Skin of body (tissue), 2 donors: Measurements from ENCODE around the gene ITGA4. TPM values are rescaled to one million over a fixed set of nuclear protein-coding genes. Genes with fewer than 3 reads are reported as not detected.

Experiments
- DNase-seq: peaks from one replicate; lab custom pipeline; 2025; lab: John Stamatoyannopoulos, UW
- total RNA-seq: library from RNA; depleted of rRNA; stranded (reverse); fragments of >200 nt; gene quantifications from one replicate; pipeline ENCODE4 v1.2.3, GENCODE V29; 2014

Gene ITGA4
- total RNA-seq, 1 donor from 2014 or later = 19.0 TPM

- no peak for DNase-seq
Observed at GRCh38 chr2:181458871-181459270, 1.7 kb downstream of the ITGA4 start.

- DNase-seq = peak; percentile 6
Observed at GRCh38 chr2:181459621-181460021, 2.4 kb downstream of the ITGA4 start.

DNA sequence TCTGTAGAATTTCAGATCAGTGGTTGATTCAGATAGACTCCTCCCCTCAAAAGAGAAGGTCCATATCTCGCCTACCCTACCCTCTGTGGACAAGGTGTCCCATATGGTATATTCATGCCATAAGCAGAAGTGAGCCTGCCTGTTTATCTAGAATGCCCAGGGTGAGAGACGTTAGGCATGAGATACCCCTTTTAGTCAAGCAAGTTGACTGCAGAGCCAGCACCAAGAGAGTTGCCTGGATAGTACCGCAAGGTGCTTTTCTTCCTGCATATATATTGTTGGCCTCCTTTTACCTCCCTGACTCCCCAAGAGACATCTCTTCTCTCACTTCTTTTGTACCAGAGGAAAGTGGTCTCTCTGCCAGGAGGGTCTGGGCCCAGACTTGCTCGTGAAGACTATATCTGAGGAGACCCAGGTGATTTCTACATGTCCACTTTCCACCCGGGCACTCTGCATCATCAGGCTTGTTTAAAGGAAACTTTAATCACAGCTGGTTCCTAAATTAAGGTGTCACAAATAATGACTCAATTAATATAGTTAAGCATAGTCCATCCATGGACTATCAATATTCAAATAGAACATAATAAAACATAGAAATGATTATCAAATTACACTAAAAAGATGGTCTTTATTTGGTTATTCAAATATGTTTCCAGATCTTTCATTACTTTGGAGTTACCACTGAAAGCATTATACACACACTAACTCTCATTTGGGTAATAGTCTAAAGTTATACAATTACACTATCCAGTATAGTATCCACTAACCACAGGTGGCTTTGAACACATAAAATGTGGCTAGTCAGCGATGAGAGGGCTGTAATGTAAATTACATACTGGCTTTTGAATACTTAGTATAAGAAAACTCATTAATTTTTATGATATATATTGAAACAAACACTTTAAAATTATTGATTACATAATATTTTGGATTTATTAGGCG lies 4.1 kb downstream of the ITGA4 start:
- no peak for DNase-seq

DNA sequence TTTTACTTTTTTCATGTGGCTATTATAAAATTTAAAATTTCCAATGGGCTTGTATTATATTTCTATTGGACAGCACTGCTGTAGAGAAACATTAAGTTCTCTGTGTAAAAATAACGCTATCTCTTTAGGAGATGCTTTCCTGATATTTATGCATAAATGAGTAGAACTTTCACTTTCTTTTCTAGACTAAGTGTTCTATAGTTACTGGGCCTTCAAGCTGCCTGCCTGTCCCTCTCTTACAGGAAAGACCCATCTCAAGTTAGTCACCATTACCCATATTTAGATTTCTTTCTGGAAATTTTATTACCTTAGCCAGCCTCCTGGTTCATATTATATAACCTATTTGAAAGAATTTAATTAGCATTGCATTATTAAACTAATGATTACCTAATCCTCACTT lies 4.8 kb downstream of the ITGA4 start:
- no peak for DNase-seq

DNA sequence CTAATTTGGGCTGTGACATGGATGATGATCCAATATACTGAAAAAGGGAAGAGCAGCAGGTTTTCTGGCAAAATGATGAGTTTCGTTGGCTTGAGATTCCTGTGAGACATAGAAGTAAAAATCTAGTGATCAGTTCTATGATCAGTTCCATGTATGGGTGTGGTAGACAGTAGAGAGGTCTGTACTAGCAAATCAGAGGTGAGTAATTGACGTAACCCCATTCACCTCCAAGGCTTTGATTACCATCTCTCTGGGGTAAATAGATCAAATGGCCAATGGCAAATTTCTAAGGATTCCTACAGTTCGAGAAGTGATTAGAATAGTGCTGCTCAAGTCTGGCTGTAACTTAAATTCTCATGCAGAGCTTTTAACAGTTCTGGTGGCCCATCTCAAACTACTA lies 6.4 kb downstream of the ITGA4 start:
- no peak for DNase-seq

GRCh38 chr2:181464966-181465365 lies 7.8 kb downstream of the ITGA4 start:
- no peak for DNase-seq

GRCh38 chr2:181465676-181466375 lies 8.6 kb downstream of the ITGA4 start:
- DNase-seq = peak; percentile 57

GRCh38 chr2:181466661-181467576 lies 9.7 kb downstream of the ITGA4 start:
- no peak for DNase-seq

GRCh38 chr2:181467966-181468707 lies 11.0 kb downstream of the ITGA4 start:
- no peak for DNase-seq

- DNase-seq = no peak
Observed at GRCh38 chr2:181468811-181469210, 11.6 kb downstream of the ITGA4 start.

DNA sequence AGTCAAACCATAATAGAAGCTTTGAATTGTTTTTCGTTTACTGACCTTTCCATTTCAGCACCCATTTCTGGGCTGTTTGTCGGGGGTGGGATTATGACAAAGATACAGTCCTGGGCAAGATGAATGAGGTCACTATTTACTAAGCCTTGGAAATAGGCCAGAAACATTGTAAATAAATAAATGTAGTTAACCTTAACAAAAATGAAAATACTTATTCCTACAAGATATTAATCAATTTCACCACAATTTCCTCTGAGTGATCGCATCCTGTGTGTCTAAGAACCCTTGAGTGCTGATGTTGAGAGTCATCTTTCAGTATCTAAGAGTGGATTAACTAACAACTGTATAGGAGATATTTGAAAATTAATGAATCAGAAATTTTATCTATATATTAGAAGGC lies 14.0 kb downstream of the ITGA4 start:
- DNase-seq = no peak

- no peak for DNase-seq
Observed at GRCh38 chr2:181471783-181472182, 14.6 kb downstream of the ITGA4 start.

GRCh38 chr2:181472990-181473389 lies 15.8 kb downstream of the ITGA4 start:
- DNase-seq = no peak

DNA sequence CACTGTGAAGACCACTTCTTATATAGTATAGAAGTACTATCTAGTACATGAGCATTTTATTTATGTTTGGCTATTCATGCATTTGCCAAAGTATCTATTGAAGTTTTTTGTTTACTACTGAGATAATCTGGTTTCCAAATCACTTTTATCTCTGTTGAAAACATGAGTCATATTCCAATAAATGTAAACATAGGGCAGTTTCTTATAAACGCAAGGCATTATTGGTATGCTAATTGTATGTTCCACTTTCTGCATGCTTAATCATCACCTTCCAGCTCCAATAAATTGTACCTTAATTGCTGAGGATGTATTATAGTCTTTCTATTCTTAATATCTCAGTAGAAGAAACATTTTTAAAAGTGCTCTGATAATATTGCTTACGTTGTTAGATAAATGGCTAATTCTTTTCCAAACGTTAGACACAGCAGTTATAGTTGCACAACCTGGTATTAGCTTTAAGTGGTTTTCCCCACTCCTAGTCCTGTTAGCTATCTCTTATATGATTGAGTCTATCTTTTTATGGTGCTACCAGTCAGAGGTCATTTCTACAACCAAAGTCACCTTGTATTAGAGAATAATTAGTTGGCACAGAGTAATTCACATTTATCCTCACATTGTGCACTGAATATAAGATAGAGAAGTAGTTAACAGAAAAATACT lies 17.2 kb downstream of the ITGA4 start:
- DNase-seq = no peak

GRCh38 chr2:181483211-181483610 lies 26.0 kb downstream of the ITGA4 start:
- DNase-seq = no peak

GRCh38 chr2:181483876-181484275 lies 26.7 kb downstream of the ITGA4 start:
- no peak for DNase-seq

- DNase-seq = no peak
Observed at GRCh38 chr2:181484851-181485637, 27.9 kb downstream of the ITGA4 start.

DNA sequence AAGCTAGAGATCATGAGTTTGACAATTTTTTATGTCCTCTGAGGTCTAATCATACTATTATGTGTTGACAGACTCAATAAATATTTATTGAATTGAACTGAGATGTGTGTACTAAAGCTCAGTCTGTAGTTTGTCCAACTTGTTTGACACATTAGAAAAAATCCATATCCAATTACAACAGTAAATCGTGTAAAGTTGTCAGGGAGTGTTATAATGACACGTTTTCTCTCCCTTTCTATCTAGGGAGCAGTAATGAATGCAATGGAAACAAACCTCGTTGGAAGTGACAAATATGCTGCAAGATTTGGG lies 28.4 kb downstream of the ITGA4 start:
- no peak for DNase-seq

DNA sequence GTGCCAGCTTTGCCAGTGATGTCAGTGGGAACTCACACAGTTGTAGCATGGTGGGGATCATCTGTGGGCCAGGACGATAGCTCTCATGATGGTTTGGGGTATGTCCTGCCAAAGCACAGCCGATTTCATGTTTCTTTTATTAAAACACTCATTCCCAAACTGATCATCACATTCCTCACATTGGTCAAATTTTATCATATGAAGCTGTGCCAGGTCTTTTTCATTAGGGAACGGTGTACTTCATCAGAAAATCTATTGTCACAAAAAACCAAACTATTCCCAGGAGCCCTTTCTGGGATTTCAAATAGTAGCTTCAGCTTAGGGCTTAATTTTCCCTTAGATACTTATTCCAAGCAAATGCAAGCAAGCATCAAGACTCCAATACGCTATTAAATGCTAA lies 42.0 kb downstream of the ITGA4 start:
- DNase-seq = no peak

- DNase-seq = no peak
Observed at GRCh38 chr2:181500201-181500600, 43.0 kb downstream of the ITGA4 start.
